Urinary bladder (tissue), 4 donors: ENCODE data around the gene MPHOSPH9. TPM values are rescaled to one million over a fixed set of nuclear protein-coding genes. Genes with fewer than 3 reads are reported as not detected.
"Not testable (repeated sequence)": the region's sequence is repeated elsewhere in the genome, so short reads cannot be mapped to it uniquely, and the experiment has no call there.

Source experiments
- DNase-seq: peaks from one replicate; pipeline ENCODE4 v3.0.0-alpha.2; 2015; ENCODE audit errors: extremely low spot score
- H3K27ac ChIP-seq: one replicate; pipeline ENCODE4 v1.5.1; 2013; ENCODE audit warnings: low read depth, mild to moderate bottlenecking, moderate library complexity
- H3K36me3 ChIP-seq: one replicate; pipeline ENCODE4 v1.6.1; 2013; ENCODE audit warnings: mild to moderate bottlenecking, moderate library complexity; ENCODE audit not compliant: insufficient read depth
- H3K4me1 ChIP-seq: one replicate; pipeline ENCODE4 v1.6.1; 2013; ENCODE audit warnings: mild to moderate bottlenecking, moderate library complexity; ENCODE audit not compliant: insufficient read depth
- H3K4me3 ChIP-seq: one replicate; pipeline ENCODE4 v1.5.1; 2013; ENCODE audit warnings: low read depth, low read length
- WGBS: extraction: QIAGEN DNeasy Blood & Tissue Kit; methylation state at CpG from one replicate; pipeline ENCODE4 v1.1.7; 2013; 5-methylcytosine and 5-hydroxymethylcytosine counted together
- polyA plus RNA-seq: library from polyadenylated mRNA; stranded (reverse); fragments of 200-250 nt; gene quantifications from one replicate; pipeline ENCODE4 v1.2.3, GENCODE V29; 2013
- total RNA-seq: library from RNA; depleted of rRNA; stranded (reverse); fragments of >200 nt; gene quantifications from one replicate; pipeline ENCODE4 v1.2.3, GENCODE V29; 2014
- donor health status: healthy with polysubstance abuse.
- donor health status: healthy.

MPHOSPH9 gene
- total and polyA plus RNA-seq, 2 donors = 6.2 to 88.8 TPM

DNA sequence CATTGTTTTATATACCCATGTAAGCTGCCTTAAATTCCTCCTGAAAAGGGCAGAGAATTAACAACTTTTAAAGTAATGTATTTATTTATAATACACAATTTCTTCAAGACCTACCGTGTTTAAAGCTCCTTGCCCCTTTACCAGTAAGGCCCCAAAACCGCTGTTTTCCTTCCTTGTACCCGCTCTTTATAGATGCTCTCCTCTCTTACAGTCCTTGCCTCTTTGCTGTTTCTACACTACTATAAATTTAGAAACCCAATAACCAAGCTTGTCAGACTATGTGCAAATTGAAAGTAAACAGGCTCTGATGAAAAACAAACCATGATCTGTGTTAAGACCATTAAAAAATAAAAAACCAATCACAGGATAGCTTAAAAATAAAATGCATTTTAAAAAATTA is 3.9 kb downstream of the MPHOSPH9 start:
- DNase-seq = no peak
- 85% methylated on average over 3 of the region's 3 CpGs for WGBS
- H3K4me3 ChIP-seq = no peak overlapping the region
- H3K36me3 ChIP-seq = no peaks in the 10 kb centered on the region
- H3K27ac ChIP-seq = no peak overlapping the region
- no peaks in the 10 kb centered on the region for H3K4me1 ChIP-seq

DNA sequence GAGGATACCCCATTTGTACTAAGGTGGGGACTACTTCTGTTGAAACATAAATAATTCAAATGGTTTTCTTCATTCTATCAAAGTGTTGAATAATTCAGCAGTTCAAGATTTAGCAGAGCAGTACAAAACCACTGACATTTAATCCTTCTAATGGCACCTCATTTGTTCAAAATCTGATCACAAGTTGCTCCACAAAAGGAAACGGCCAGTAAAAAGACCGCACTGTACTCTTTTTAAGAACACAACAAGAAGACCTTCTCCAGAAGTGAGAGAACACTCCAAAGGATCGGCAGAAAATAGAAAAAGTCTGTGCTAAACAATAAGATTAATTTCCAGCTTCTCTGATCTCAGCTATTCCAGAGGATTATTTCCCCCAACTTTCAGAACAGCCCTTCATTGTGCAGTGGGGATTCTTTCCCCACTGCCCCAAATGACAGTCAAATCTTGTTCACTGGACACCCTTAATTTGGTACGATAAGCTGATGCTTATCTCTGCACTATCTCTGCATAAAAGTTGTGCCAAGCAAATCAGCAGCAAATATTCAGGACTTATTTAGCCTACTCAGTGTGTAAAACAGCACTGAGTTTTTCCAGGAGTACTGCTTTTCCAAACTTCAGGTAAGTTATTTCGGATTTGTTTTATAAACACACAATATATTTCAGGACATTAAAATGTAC is 5.2 kb downstream of the MPHOSPH9 start:
- Histone ChIP-seq H3K27ac (no peak overlapping the region), H3K4me1 (no peaks in the 10 kb centered on the region), H3K36me3 (no peaks in the 10 kb centered on the region), H3K4me3 (no peak overlapping the region)
- DNase-seq = no peak
- 65% methylated on average over 5 of the region's 5 CpGs for WGBS

DNA sequence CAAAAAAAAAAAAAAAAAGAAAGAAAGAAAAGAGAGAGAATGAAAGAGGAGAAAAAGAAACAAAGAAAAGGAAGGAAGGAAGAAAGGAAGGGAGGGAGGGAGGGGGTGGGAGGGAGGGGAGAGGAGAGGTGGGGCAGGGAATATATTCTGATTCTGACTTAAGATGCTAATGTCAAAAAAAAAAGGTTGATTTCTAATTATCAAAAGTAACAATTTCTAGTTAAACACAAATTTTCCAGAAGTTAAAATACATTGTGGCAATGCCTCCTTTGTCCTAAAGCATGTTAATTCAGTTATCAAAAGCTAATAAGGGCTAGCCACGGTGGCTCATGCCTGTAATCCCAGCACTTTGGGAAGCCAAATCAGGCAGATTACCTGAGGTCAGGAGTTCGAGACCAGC is 7.5 kb downstream of the MPHOSPH9 start:
- WGBS = 92% methylated on average over 2 of the region's 2 CpGs
- Histone ChIP-seq H3K27ac (no peak overlapping the region), H3K4me3 (no peak overlapping the region), H3K4me1 (no peaks in the 10 kb centered on the region), H3K36me3 (no peaks in the 10 kb centered on the region)
- no peak for DNase-seq

DNA sequence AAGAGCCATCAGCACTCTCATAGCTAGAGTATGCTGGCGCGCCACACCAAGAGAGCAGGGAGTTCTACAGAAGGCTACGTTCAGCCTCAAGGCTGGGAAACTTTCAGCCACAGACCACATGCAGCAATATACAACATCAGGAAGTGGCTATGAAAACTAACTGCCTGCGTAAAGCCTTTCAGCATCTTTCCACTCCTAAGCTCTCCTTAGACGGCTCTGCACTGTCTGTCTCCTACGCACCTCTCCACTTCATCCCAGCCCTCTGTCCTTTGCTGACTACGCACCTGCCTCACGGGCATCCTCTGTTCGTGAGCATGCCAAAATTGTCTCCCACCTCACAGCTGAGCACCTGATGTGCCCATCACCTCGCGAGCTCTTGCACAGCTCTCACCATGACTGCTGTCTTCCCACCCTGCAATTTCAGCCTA is 9.7 kb downstream of the MPHOSPH9 start:
- 91% methylated on average over 11 of the region's 11 CpGs for WGBS
- DNase-seq = no peak
- H3K36me3 ChIP-seq = no peaks in the 10 kb centered on the region

DNA sequence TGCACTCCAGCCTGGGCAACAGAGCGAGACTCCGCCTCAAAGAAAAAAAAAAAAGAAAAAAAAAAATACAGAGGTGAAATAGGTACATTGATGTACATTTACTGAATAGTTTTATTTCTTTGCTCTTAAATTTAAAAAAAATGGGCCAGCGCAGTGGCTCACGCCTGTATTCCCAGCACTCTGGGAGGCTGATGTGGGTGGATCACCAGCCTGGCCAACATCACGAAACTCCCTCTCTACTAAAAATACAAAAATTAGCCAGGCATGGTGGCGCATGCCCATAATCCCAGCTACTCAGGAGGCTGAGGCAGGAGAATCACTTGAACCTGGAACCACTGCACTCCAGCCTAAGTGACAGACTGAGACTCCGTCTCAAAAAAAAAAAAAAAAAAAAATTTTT is 25.1 kb downstream of the MPHOSPH9 start:
- DNase-seq, H3K27ac ChIP-seq, H3K36me3 ChIP-seq, H3K4me1 ChIP-seq, H3K4me3 ChIP-seq: not testable (repeated sequence)
- 98% methylated on average over 7 of the region's 7 CpGs for WGBS

More for the DNA sequence above, 9.7 kb downstream of the MPHOSPH9 start:
- H3K4me1 ChIP-seq = no peaks in the 10 kb centered on the region
- no peak overlapping the region for H3K27ac ChIP-seq
- H3K4me3 ChIP-seq = no peak overlapping the region

DNA sequence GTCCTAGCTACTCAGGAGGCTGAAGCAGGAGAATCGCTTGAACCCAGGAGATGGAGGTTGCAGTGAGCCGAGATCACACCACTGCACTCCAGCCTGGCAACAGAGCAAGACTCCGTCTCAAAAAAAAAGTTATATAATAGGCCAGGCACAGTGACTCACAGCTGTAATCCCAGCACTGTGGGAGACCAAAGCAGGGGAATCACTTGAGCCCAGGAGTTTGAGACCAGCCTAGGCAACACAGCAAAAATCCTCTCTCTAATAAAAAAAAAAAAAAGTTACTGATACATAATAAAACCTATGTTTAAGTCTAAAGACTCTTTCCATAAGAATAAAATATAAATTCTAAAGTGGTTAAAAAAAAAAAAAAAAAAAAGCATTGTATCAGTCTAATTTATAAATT is 26.1 kb downstream of the MPHOSPH9 start:
- H3K27ac ChIP-seq, H3K4me1 ChIP-seq, H3K4me3 ChIP-seq, H3K36me3 ChIP-seq, DNase-seq: not testable (repeated sequence)
- 70% methylated on average over 3 of the region's 3 CpGs for WGBS

DNA sequence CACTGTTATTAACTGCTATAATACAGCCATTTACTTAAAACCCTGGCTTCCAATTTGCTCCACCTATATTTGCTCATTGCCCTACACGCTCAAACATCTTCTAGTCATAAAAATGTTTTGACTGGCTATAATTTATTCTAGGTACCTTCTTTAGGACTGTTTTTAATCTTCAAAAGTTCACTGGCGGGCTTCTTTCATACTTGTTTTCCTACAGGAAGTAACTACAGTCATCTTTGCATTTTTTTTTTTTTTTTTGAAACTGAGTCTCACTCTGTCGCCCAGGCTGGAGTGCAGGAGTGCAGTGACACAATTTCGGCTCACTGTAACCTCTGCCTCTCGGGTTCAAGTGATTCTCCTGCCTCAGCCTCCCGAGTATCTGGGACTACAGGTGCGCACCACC is 32.5 kb downstream of the MPHOSPH9 start:
- DNase-seq = no peak
- 86% methylated on average over 7 of the region's 7 CpGs for WGBS

DNA sequence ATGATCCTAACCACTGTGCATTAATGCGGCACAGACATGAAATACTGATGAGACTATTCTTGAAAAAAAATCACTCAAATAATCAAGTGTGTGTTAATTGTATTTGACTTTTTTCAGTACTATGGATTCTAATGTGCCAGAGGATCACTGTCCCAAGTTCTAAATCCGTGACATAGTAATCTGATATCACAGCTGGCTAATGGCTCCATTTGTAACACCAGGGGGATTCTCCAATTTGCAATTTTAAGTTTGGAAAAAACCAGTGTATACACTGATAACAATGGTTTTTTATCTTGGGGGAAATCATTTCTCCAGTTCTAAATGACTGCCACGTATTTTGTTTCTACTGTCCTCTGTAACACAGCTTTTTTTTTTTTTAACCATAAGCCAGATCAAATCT is 33.0 kb downstream of the MPHOSPH9 start:
- Histone ChIP-seq H3K4me1 (no peaks in the 10 kb centered on the region), H3K4me3 (no peak overlapping the region), H3K27ac (no peak overlapping the region), H3K36me3 (no peaks in the 10 kb centered on the region)
- 90% methylated on average over 3 of the region's 3 CpGs for WGBS
- DNase-seq = no peak

More for the DNA sequence above, 32.5 kb downstream of the MPHOSPH9 start:
- Histone ChIP-seq H3K27ac (no peak overlapping the region), H3K4me3 (no peak overlapping the region), H3K4me1 (no peaks in the 10 kb centered on the region), H3K36me3 (no peaks in the 10 kb centered on the region)

DNA sequence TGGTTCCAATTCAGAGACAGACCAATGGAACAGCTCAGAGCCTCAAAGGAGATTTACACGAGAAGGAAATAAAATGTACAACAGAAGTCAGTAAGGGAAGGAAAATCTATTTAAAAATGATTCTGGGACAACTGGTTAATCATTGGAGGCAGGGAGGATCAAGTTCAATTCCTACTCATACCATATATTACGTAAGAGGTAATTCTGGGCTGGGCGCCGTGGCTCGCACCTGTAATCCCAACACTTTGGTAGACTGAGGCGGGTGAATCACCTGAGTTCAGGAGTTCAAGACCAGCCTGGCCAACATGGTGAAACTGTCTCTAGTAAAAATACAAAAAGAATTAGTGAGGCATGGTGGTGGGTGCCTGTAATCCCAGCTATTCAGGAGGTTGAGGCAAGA is 45.3 kb downstream of the MPHOSPH9 start:
- peaks cover 2% of the 10 kb centered on the region for H3K36me3 ChIP-seq
- WGBS = 96% methylated on average over 6 of the region's 6 CpGs
- no peak overlapping the region for H3K4me3 ChIP-seq
- H3K4me1 ChIP-seq = no peaks in the 10 kb centered on the region
- DNase-seq = no peak
- no peak overlapping the region for H3K27ac ChIP-seq

DNA sequence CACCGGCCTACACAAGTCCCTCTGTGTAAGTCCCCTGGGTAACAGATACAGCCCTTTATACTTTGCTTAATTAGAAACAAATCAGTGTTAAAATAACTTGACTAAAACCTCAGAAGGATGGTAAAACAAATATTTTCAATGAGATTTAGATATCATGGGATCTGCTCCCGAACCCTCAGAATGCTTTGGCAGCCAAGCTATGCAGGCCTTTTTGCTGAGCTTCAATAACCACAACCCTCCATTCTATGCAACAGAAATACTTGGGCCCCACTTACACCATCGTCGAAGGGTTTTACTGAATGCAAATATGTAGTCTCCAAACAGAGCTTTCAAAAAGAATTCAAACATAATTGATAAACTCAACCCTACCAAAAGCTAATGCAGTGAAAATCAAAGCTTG is 52.8 kb downstream of the MPHOSPH9 start:
- H3K36me3 ChIP-seq = peaks cover 2% of the 10 kb centered on the region
- WGBS = 90% methylated on average over 4 of the region's 4 CpGs

DNA sequence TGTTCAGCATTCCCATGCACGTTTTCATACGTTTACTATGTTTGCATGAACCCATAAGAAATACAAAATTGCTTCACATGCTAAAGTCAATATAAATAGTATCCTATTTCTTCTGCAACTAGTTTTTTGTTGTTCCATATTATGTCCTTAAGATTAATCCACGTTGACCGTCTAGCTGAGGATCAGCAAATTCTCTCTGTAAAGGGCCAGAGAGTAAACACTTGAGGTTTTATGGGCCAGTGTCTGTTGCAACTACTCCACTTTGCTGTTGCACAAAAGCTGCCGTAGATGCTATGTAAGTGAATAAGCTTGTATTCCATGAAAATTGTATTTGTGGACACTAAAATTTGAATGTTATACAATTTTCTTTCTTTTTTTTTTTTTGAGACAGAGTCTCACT is 61.0 kb downstream of the MPHOSPH9 start:
- Histone ChIP-seq H3K36me3 (no peaks in the 10 kb centered on the region), H3K27ac (no peak overlapping the region), H3K4me1 (no peaks in the 10 kb centered on the region), H3K4me3 (no peak overlapping the region)
- WGBS = 70% methylated on average over 5 of the region's 5 CpGs
- DNase-seq = no peak

More for the DNA sequence above, 52.8 kb downstream of the MPHOSPH9 start:
- DNase-seq = no peak
- no peaks in the 10 kb centered on the region for H3K4me1 ChIP-seq
- H3K4me3 ChIP-seq = no peak overlapping the region
- no peak overlapping the region for H3K27ac ChIP-seq

DNA sequence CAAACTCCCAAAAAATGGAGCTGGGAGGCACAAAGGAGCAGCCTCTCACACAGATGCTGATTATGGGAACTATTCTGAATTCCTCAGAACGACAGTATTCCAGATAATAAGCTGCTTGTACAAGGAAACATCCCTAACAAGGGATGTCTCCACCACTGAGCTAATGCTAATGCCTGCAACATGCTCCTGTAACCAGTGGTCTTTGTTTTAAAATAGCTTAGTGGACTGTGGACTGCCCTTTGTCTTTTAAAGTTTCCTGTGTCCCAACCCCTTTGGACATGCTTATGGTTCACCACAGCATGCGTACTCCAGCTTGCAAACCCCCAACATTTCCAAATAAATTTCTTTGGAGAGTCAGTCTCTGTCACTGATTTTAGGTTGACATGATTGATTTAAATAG is 65.6 kb downstream of the MPHOSPH9 start:
- no peak overlapping the region for H3K4me3 ChIP-seq
- WGBS = 82% methylated on average over 2 of the region's 2 CpGs
- no peak overlapping the region for H3K27ac ChIP-seq
- peaks cover 2% of the 10 kb centered on the region for H3K36me3 ChIP-seq
- H3K4me1 ChIP-seq = no peaks in the 10 kb centered on the region
- no peak for DNase-seq

DNA sequence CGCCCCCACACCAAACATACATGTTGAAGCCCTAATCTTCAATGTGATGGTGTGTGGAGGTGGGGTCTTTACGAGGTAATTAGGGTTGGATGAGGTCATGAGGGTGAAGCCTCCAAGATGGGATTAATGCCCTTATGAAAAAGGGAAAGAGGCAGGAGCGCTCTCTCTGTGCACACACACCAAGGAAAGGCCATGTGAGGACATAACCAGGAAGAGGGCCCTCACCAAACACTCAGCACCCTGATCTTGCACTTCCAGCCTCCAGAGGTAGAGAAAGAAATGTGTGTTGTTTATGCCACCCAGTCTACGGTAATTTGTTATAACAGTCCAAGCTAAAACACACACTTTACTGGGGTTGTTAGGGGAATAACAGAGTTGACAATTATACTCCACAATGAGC is 67.4 kb downstream of the MPHOSPH9 start:
- H3K36me3 ChIP-seq = peaks cover 2% of the 10 kb centered on the region
- H3K27ac ChIP-seq = no peak overlapping the region
- no peaks in the 10 kb centered on the region for H3K4me1 ChIP-seq
- H3K4me3 ChIP-seq = no peak overlapping the region
- no peak for DNase-seq
- 91% methylated on average over 4 of the region's 4 CpGs for whole genome bisulfite sequencing

DNA sequence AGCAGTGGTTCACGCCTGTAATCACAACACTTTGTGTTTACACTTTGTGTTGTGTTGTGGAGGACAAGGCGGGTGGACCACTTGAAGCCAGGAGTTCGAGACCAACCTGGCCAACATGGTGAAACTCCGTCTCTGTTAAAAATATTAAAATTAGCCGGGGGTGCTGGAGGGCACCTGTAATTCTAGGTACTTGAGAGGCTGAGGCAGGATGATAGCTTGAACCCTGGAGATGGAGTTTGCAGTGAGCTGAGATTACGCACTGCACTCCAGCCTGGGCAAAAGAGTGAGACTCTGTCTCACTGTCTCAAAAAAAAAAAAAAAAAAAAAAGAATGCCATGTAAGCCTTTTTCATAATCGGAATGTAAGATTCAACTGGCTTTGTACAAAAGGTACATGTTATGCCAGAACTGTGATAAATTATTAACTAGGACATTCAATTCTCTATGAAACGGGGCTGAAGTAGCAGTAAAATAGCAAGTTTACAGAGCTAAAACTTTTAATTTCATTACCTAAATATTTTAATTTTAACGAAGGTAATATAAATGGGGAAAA is 68.2 kb downstream of the MPHOSPH9 start:
- H3K36me3 ChIP-seq = peaks cover 2% of the 10 kb centered on the region
- 96% methylated on average over 9 of the region's 9 CpGs for WGBS
- H3K4me3 ChIP-seq = no peak overlapping the region
- no peaks in the 10 kb centered on the region for H3K4me1 ChIP-seq
- no peak for DNase-seq
- no peak overlapping the region for H3K27ac ChIP-seq
